Measurements from ENCODE around the gene NR5A1. TPM values are rescaled to one million over a fixed set of nuclear protein-coding genes. Genes with fewer than 3 reads are reported as not detected.

NR5A1 gene
- total RNA-seq, 2 experiments from 2014 or later: not detected

GRCh38 chr9:124478354-124478753, 28.8 kb downstream of the NR5A1 start:
- Mint-ChIP-seq H3K36me3 (no peaks in the 10 kb centered on the region), H3K9me3 (ENCODE audit: low read depth) (no peaks in the 10 kb centered on the region), H3K27me3 (peaks cover 14% of the 10 kb centered on the region), H3K4me1 (no peaks in the 10 kb centered on the region), H3K4me3 (no peak overlapping the region), H3K27ac (no peak overlapping the region)
- CTCF ChIA-PET: no interaction called here
- DNase-seq (no peak), ATAC-seq (no peak)

GRCh38 chr9:124477648-124478285, 29.4 kb downstream of the NR5A1 start:
- Mint-ChIP-seq H3K4me1 (no peaks in the 10 kb centered on the region), H3K36me3 (no peaks in the 10 kb centered on the region), H3K27ac (no peak overlapping the region), H3K27me3 (peaks cover 14% of the 10 kb centered on the region), H3K4me3 (no peak overlapping the region), H3K9me3 (ENCODE audit: low read depth) (no peaks in the 10 kb centered on the region)
- CTCF ChIA-PET: no interaction called here
- ATAC-seq (no peak), DNase-seq (no peak)

- Mint-ChIP-seq H3K36me3 (no peaks in the 10 kb centered on the region), H3K4me1 (no peaks in the 10 kb centered on the region), H3K4me3 (no peak overlapping the region), H3K27ac (no peak overlapping the region), H3K9me3 (ENCODE audit: low read depth) (no peaks in the 10 kb centered on the region), H3K27me3 (peaks cover 14% of the 10 kb centered on the region)
- no peak for ATAC-seq
- no peak for DNase-seq
- CTCF ChIA-PET: no interaction called here
These were observed 30.0 kb downstream of the NR5A1 start for GRCh38 chr9:124477211-124477647.

- Mint-ChIP-seq H3K9me3 (ENCODE audit: low read depth) (no peaks in the 10 kb centered on the region), H3K27ac (no peak overlapping the region), H3K4me3 (no peak overlapping the region), H3K27me3 (peaks cover 14% of the 10 kb centered on the region), H3K36me3 (no peaks in the 10 kb centered on the region), H3K4me1 (no peaks in the 10 kb centered on the region)
- ATAC-seq (no peak), DNase-seq (no peak)
- CTCF ChIA-PET: no interaction called here
These were observed 31.1 kb downstream of the NR5A1 start for GRCh38 chr9:124475868-124476690.

GRCh38 chr9:124475158-124475867, 31.9 kb downstream of the NR5A1 start:
- Mint-ChIP-seq H3K27ac (no peak overlapping the region), H3K36me3 (no peaks in the 10 kb centered on the region), H3K9me3 (ENCODE audit: low read depth) (no peaks in the 10 kb centered on the region), H3K4me3 (no peak overlapping the region), H3K27me3 (peaks cover 14% of the 10 kb centered on the region), H3K4me1 (no peaks in the 10 kb centered on the region)
- CTCF ChIA-PET: no interaction called here
- ATAC-seq (no peak), DNase-seq (no peak)

- CTCF ChIA-PET: no interaction called here
- ATAC-seq (no peak), DNase-seq (no peak)
- Mint-ChIP-seq H3K36me3 (no peaks in the 10 kb centered on the region), H3K4me3 (no peak overlapping the region), H3K9me3 (ENCODE audit: low read depth) (no peaks in the 10 kb centered on the region), H3K27ac (no peak overlapping the region), H3K4me1 (no peaks in the 10 kb centered on the region), H3K27me3 (peaks cover 10% of the 10 kb centered on the region)
These were observed 33.0 kb downstream of the NR5A1 start for GRCh38 chr9:124474151-124474550.

- DNase-seq (no peak), ATAC-seq (no peak)
- CTCF ChIA-PET: no interaction called here
- Mint-ChIP-seq H3K27me3 (peaks cover 3% of the 10 kb centered on the region), H3K27ac (no peak overlapping the region), H3K4me3 (no peak overlapping the region), H3K36me3 (no peaks in the 10 kb centered on the region), H3K4me1 (no peaks in the 10 kb centered on the region), H3K9me3 (ENCODE audit: low read depth) (no peaks in the 10 kb centered on the region)
These were observed 33.9 kb downstream of the NR5A1 start for GRCh38 chr9:124473310-124473709.

- no peak for ATAC-seq
- no peak overlapping the region for H3K4me3 Mint-ChIP-seq
- DNase-seq: no peak
- CTCF ChIA-PET: no interaction called here
- no peaks in the 10 kb centered on the region for H3K4me1 Mint-ChIP-seq
- H3K36me3 Mint-ChIP-seq: no peaks in the 10 kb centered on the region
- H3K27ac Mint-ChIP-seq: no peak overlapping the region
- no peaks in the 10 kb centered on the region for H3K27me3 Mint-ChIP-seq
- H3K9me3 Mint-ChIP-seq (ENCODE audit: low read depth): no peaks in the 10 kb centered on the region
These were observed 34.4 kb downstream of the NR5A1 start for GRCh38 chr9:124472770-124473169.

GRCh38 chr9:124471761-124472160, 35.4 kb downstream of the NR5A1 start:
- no peak overlapping the region for H3K4me3 Mint-ChIP-seq
- no peaks in the 10 kb centered on the region for H3K27me3 Mint-ChIP-seq
- DNase-seq (no peak), ATAC-seq (no peak)
- CTCF ChIA-PET: no interaction called here
- H3K9me3 Mint-ChIP-seq (ENCODE audit: low read depth): no peaks in the 10 kb centered on the region
- no peak overlapping the region for H3K27ac Mint-ChIP-seq
- no peaks in the 10 kb centered on the region for H3K4me1 Mint-ChIP-seq
- no peaks in the 10 kb centered on the region for H3K36me3 Mint-ChIP-seq

- Mint-ChIP-seq H3K27me3 (no peaks in the 10 kb centered on the region), H3K4me3 (no peak overlapping the region), H3K9me3 (ENCODE audit: low read depth) (no peaks in the 10 kb centered on the region), H3K36me3 (no peaks in the 10 kb centered on the region), H3K4me1 (no peaks in the 10 kb centered on the region), H3K27ac (no peak overlapping the region)
- ATAC-seq (no peak), DNase-seq (no peak)
- CTCF ChIA-PET: no interaction called here
These were observed 36.5 kb downstream of the NR5A1 start for GRCh38 chr9:124470726-124471125.

- H3K27ac Mint-ChIP-seq: no peak overlapping the region
These were observed 36.9 kb downstream of the NR5A1 start for GRCh38 chr9:124470306-124470705.

GRCh38 chr9:124469011-124469832, 38.0 kb downstream of the NR5A1 start:
- Mint-ChIP-seq H3K4me1 (no peaks in the 10 kb centered on the region), H3K27me3 (peaks cover 4% of the 10 kb centered on the region), H3K4me3 (no peak overlapping the region), H3K9me3 (ENCODE audit: low read depth) (no peaks in the 10 kb centered on the region), H3K27ac (no peak overlapping the region), H3K36me3 (no peaks in the 10 kb centered on the region)
- DNase-seq (no peak), ATAC-seq (no peak)
- CTCF ChIA-PET: no interaction called here

More at GRCh38 chr9:124470306-124470705, 36.9 kb downstream of the NR5A1 start:
- no peaks in the 10 kb centered on the region for H3K27me3 Mint-ChIP-seq
- DNase-seq (no peak), ATAC-seq (no peak)
- no peaks in the 10 kb centered on the region for H3K4me1 Mint-ChIP-seq
- no peaks in the 10 kb centered on the region for H3K36me3 Mint-ChIP-seq
- CTCF ChIA-PET: no interaction called here
- H3K9me3 Mint-ChIP-seq (ENCODE audit: low read depth): no peaks in the 10 kb centered on the region
- no peak overlapping the region for H3K4me3 Mint-ChIP-seq

GRCh38 chr9:124468061-124468740, 39.0 kb downstream of the NR5A1 start:
- CTCF ChIA-PET: no interaction called here
- ATAC-seq: no peak

More at GRCh38 chr9:124468061-124468740, 39.0 kb downstream of the NR5A1 start:
- Mint-ChIP-seq H3K36me3 (no peaks in the 10 kb centered on the region), H3K27ac (no peak overlapping the region), H3K27me3 (peaks cover 8% of the 10 kb centered on the region), H3K9me3 (ENCODE audit: low read depth) (no peaks in the 10 kb centered on the region), H3K4me3 (no peak overlapping the region), H3K4me1 (no peaks in the 10 kb centered on the region)
- no peak for DNase-seq
